ENCODE results near the gene GABRQ.

GABRQ gene

DNA sequence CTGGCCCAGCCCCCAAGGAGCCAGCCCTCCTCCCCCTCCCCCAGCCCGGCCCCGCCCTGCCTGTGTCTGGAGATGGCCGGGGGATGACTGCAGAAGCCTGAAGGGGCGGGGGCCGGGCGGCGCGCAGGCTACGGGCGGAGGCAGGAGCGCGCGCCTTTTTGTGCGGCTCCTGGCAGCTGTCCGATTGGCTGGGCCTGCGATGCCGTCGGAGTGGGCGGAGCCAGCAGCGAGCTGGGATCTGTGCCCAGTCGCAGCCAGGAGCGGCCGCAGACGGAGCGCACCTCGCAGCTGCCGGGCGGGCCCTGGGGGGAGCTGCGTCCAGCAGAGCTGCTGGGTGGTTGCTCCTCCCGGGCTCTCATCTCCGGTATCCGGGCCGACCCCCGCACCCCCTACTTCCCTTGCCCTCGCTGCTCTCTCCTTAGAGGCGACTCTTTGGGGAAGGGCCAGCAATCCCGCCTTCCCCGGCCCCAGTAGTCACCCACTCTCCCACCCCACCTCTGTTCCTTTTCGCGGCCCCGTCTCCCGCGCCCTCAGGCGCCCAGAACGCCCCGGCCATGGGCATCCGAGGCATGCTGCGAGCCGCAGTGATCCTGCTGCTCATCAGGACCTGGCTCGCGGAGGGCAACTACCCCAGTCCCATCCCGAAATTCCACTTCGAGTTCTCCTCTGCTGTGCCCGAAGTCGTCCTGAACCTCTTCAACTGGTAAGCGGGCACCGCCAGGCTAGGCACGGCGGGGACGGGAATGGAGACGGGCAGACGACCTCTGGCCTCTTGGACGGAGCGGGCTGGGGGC is at the start of gene GABRQ:
Gene GABRQ, plus strand, starts transcription at position 247 of the 794 bp plus-strand sequence. Its CDS starts 308 bp downstream, at position 555.
- no peak for DNase-seq

DNA sequence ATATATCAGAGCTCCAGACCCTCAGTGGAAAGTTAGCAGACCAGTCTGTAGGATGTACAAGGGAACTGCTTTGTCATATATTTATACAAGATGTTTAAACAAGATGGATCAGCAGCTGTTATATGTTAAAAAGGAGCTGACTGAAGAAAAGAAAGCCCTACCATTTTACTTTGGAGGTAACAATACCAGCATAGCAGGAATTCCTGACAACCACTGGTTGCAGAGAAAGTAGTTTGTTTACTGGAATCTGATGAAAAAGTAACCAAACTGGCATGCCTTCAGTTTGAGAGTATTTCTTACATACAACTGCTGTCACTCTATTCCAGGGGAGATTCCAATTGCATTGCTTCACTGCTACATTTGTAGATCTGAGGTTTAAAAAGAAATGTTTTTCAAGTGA is 49.5 kb upstream of the GABRQ start:
- no peak for DNase-seq

DNA sequence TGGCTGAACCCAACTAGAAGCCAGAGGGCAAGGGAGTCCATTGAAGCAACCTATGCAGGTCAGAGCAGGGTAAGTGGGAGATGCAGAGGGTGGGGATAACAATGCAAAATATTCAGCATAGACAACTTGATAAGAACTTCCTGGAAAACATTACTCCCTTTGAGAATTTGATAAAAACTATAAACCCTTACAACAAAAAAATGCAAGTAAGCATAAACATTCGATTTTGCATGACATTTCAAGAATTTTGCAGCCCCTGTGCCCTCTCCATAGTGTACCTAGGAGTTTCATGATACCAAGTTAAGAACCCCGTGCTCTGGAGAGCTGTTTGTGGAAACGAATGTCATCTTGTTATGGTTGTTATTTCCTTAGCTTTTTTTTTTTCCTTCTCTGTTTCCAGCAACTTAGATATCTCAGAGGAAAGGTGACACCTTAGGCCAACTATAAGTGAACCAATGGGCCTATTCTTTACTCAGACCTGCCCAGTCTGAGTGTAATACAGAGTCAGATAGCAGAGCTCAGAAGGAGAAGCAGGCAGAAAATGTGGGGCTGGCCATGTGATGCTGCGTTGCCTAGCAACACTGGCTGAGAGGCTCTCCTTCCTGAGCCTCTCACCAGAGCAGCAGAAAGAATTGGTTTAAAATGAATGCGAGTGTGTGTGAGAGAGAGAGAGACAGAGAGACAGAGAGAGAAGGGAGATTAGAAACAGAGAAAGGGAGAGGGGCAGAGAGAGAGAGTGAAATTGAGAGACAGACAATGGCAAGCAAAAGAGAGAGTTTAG is 36.7 kb upstream of the GABRQ start:
- no peak for DNase-seq

DNA sequence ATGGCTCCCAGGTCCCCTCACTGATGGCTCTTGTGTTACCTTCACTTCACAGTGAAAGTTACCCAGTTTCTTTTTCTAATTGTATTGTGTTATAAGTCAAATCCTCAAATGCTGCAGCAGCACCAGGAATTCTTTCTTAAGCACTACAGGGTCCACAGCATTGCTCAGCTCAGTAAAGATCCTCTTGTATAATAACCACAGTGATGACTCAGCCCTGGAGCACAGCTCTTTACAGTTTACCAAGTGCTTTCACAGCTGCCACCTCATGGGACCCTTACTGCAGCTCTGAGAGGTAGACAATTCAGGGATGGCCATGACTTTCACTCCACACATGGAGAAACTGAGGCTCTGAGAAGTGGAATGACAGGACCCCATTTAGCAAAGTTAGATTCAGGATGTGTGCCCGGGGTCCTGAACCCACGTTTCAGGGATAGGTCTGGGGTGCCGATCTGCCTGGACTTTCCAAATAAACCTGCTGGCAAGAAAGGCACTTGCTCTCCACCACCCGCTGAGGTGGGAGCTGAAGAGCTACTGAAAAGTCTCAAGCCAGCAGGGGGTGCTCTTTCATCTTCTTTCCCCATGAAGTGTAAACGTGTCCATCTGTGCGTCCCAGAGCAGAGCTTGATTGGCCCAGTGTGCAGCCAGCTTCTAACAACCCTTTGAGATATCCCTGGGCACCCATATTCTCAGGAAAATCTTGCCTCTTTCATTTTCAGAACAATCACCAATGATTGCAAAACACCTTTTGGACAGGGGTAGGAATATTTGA is 35.7 kb upstream of the GABRQ start:
- peak; percentile 1 to 2 for DNase-seq

DNA sequence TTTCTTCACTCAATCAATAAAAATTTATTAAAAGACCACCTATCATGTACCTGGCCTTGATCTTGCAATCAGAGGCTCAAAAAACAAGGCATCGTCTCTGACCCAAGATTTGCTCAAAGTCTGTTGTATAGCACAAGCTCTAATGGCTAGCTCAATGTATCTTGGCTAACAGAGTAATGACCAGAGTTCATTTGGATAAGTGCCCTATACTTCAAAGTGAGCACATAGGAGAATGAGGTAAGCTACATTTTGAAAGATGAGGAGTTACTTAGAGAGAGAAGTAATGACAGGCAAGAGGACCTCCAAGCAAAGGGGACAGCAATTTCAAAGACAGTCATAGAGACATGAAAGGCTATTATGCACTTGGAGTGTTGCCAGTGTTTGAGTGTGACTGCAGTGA is 22.9 kb upstream of the GABRQ start:
- DNase-seq: no peak

DNA sequence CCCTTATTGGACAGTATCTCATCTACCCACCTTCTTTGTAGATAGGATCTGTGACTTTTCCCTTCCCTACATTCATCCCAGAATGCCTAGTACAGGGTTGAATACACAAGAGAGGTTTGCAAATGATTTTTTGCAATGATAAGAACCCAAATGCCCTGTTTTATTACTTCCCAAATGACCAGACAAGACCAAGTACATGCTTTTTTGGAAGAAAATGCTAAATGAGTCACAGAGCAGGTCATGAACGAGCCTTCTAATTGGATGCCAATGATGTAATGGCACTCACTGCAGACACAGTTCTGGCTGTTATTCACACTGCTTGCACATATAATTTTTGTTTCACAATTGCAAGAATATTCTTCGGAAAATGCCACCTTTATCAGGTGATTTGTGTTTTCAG is 17.8 kb upstream of the GABRQ start:
- DNase-seq: no peak

DNA sequence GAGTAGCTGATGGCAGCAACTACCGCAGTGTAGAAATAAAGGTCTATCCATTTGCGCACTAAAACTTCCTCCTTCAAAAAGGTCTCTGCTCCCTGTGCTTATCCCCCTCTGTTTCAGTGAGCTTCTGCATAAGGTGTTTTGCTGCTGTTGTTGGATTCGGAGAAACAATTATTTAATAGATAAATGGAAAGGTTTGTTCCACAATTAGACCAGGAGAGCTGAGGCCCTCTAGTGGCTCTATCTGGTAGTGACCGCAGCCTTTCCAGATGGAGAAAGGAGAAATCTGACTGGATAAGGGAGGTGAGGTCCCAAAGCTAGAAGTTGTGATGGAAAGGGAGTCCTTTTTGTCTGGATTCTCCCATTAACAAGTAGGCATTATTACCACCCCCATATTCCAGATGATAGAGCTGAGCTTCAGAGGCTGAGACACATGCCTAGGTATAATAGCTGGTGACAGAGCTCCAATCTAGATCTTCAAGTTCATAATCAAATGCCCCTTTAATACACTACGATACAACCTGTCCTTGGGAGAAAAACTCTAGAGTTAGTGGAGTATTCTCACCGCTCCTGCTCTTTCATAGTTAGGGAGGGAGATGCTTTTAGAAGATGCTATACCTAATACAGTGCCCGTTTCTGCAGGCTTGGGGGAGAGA is 5.1 kb upstream of the GABRQ start:
- peak; percentile 35 to 53 for DNase-seq

DNA sequence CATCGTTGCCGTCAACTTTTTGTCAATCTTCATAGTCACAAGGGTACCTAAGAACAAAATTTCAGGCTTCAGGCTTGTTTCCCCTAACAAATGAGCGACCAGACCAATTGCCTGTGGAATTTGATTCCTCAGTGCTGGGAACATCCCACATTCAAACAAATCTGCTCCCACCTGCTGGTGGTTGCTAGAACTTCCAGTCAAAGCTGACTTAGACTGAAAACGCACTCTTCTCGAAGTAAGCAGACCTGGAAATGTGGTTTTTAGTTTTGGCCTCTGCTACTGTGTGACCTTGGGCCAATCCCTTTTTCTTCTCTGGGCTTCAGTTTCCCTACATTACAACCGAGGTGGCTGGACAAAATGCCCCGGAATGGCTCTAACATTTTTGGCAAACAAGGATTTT is 1.8 kb upstream of the GABRQ start:
- no peak for DNase-seq

DNA sequence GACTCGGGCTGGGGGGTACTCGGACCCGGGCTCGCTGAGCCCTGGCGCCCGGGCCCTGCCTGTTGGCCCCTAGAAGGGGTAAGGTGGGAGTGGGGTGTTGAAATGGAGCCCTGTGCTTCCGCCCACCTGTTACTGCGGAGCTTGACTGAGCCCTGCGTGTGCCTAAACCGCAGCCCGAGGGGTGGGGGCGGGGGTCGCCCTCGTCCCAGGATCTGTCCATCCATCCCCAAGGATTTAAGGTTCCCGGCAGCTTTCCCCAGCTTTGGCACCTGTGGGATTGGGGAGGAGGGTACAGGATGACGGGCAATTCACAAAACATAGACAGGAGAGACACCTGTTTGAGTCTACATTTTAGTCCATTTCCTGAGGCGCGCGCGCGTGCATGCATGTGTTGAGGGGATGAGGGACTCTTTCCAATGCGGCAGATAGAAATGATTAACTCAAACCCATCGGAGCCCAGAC is 779 bp downstream of the GABRQ start:
- DNase-seq: no peak

DNA sequence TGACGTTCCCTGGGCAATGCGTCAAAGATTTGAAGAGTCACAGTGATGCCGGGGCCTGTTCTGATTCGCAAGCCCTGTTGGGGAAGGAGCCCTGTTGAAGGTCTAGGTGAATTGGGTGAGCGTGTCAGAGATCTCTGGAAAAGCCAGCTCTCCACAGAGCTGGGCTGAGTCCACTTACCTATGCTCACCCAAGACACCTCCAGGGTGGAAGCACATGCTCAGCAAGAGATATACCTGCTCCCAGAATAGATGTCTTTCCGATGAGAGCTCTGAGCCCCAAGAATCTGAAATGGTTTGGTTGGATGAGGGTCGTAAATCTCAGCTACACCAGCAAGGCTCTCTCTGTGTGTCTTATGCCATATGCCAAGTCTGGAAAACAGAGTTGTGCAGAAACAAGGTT is 1.7 kb downstream of the GABRQ start:
- DNase-seq: no peak

DNA sequence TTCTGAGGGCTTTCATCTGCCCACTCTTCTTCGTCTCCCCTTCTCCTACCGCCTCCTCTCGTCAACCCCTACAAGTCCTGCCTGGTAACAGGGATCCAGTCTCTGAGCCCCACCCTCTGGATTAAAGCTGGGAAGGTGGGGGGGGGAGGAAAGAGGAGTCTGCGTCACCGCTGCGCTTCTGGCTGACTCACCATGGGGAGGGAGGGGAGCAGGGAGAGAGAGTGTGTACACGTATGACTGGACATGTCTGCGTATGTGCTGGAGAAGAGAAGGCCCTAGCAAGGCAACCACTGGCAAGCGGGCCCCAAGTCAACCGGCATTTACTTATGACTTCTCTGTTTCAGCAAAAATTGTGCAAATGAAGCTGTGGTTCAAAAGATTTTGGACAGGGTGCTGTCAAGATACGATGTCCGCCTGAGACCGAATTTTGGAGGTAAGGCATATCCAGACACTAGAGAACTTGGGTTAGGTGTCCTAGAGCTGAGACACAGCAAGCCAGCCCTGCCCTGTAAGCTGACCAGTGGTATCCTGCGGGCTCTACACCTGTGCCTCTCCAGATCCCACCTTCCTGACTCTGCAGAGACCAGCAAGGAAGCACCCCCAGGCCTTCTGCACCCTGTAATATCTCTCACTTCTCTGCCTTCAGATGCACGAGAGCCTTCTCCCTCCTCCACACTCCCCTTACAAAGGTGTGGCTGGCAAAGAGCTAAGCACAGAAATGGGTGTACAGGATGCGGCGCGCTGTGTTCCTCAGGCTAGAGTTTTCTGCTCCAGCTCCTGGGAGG is 2.5 kb downstream of the GABRQ start:
- no peak for DNase-seq

DNA sequence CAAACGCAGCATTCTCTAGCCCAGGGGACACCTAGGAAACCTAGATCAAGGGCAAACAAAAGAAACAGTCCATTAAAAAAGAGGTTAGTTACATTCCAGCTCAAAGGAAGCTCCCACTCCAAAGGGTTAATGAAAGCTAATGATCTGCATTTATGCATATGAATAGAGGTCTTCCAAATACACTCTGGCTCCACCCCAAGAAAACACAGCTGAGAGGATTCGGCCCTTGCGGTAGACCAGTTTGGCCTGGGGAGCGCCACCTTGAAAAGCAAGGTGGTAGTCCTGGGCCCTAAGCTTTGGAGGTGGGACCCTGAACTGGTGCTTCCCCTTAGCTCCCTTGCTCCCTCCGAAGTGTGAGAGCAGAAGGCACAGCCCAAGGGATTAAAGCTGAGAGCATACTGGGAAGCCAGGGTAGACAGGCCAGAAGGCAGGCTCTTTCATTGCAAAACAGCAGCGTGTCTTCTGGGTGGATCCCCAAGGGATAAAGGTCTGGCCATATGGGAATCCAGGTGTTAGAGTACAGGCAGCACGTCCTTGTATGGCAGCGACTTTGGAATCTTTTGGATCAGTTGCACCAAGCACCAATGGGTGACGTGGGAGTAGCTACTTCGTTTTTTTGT is 3.7 kb downstream of the GABRQ start:
- DNase-seq: no peak

DNA sequence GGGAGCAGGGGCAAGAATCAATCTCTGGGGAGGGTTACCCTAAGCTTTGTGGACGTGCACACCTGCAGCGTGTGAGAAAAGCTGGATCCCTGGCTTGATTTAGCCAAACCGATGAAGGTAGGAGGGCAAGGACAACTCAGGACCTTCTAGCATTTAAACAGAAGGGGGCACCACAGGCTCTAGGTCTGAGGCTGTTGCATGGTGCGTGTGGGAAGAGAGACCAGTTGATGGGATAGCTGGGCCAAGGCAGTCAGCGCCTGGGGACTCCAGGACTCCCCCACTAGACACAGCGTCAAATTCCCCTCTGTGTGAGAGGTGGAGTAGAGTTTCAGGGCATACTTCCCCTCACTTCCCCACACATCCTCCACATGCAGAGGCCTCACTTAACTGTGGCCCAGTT is 4.3 kb downstream of the GABRQ start:
- no peak for DNase-seq

DNA sequence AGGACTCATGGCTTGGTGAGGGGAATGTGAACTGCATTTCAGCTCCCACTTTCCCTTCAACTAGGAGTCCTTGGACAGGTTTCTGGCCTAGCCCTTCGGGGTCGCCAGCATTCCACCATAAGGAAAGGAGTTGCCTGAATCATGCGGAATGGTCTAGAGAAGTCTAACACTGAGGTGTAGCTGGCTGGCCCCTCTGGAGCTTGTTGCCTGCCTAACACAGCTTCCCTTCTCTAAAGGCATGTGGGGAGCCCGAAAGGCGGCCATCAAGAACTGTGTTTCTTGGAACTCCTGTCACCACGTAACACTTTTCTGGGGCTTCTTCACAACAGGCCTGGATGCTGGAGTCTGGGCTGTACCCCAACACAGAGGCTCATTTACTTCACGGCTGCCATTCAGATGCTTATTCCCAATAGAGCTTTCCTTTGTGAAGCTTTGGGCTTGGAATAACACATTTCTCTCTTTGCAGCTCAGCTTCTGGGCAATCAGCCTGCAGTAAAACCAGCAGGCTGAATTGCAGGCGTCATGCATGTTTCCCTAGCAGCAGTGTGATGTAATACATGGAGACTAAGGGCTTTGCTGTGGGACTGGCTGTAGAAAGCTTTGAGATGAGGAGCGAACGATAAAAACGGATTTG is 5.4 kb downstream of the GABRQ start:
- DNase-seq: no peak

DNA sequence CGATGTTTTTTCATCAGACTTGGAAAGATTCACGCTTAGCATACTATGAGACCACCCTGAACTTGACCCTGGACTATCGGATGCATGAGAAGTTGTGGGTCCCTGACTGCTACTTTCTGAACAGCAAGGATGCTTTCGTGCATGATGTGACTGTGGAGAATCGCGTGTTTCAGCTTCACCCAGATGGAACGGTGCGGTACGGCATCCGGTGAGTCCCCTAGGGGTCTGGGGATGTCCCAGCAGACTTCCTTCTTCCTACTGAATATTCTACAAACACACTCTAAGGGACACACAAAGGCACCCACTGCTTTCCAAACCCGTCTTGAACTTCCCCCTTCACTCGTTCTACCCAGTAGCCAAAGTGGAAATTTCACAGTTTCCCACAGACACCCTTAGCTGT is 9.3 kb downstream of the GABRQ start:
- DNase-seq: no peak

DNA sequence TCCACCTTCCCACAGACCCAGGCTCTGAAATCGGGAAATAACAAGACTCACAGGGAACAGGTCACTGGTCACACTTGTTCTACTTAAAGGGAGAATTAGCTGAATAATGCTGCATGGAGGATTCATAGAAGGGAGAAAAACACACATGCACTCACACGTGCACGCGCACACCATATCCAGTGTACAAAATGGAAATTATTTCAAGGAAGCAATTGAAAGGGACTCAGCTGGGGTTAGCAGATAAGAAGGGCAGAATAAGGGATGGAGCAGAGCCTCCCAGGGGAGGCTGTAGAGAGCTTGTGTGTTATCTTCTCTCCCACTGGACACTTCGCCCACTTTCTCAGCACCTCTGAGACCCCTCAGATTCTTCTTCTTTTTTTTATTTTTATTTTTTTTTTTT is 10.3 kb downstream of the GABRQ start:
- no peak for DNase-seq

DNA sequence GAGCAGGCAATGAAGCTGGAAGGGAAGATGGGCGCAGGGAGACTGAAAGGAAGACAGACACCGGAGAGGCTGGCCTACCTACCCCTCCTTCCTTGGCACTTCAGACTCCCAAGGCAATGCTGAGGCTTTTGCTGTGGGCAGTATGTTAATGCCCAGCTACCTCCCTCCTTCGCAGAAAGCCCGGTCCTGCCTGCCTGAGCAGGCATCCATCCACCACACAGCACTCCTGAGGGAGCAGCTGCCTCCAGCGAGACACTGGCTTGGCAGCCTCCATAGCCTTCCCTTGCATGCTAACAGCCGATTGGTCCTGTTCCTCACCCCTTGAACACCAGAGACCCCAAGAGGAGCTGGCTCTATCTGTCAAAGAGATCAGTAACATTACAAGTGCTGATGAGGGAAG is 14.4 kb downstream of the GABRQ start:
- no peak for DNase-seq

DNA sequence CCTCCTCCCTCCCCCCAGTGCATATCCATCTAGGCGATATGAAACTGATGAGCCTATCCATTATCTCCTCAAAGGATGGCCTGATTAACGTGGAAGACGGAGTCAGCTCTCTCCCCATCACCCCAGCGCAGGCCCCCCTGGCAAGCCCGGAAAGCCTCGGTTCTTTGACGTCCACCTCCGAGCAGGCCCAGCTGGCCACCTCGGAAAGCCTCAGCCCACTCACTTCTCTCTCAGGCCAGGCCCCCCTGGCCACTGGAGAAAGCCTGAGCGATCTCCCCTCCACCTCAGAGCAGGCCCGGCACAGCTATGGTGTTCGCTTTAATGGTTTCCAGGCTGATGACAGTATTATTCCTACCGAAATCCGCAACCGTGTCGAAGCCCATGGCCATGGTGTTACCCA is 14.8 kb downstream of the GABRQ start:
- no peak for DNase-seq

DNA sequence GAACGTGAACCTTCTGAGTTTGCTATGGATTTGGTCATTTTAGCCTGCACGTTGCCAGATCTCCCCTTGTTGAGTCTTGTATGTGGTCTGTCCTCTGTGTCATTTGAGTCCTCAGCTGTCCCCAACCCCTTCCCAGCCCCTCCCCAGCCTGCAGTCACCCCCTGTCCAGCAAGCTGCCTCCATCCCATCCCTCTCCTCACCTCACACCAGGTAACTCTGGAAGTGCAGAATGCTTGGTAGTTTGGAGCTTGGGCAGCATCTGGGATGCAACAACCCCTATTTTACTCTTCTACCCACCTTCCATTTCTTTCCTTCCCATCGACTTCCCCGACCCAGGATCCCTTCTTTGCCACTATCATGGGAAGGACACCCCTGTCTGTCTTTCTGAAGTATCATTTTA is 18.4 kb downstream of the GABRQ start:
- no peak for DNase-seq

DNA sequence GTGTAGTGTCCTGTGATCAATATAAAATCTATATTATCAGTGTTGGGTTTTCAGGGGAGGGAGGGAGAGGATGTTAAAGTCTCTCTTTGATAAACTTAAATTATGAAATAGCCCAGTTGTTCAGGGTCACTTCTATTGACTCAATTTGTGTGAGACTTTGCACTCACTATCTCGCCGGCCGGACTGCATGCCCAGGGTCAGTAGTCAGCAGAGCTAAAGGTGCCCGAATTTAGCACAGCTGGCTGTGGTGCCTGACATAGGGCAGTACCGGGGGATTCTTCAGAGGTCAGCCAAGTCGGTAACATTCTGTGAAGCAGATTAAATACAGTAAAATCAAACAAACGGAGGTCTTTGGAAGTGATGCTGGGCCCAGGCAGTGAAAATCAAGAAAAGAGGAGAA is 19.2 kb downstream of the GABRQ start:
- no peak for DNase-seq

DNA sequence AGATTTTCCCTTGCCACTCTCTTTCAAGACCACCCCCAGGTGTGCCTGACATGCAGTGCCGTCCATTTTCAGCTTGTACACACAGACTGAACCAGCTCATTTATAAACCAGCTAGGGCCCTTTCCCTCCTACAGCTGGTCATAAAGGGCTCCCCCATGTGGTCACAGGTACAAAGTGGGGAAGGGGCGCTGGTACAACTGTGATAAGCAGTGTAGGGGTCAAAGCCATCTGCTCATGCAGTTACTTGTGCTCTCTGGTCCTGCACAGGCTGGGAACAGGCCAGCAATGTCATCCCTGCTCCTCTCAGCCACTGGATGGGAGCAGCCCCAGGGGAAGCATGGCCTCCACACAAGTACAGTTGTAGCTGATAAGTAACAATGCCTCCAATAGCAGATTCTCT is 20.6 kb downstream of the GABRQ start:
- DNase-seq: no peak

All from stimulated activated CD4-positive, alpha-beta T cell treated with anti-CD3 and anti-CD28 coated beads, Interleukin-2, amount 100 ng/mL, for 48 hours (primary cell).